Prostate gland (tissue), 2 donors: Measurements from ENCODE around the gene PSMF1. TPM values are rescaled to one million over a fixed set of nuclear protein-coding genes. Genes with fewer than 3 reads are reported as not detected.

ENCODE experiments used
- DNase-seq: peaks from one replicate; pipeline ENCODE4 v3.0.0-alpha.2; 2019; ENCODE audit warnings: low spot score
- H3K27ac ChIP-seq, 2 donors: fragments of 200-600 bp; sonication (generic); 2 replicates each; pipeline ENCODE4 v1.5.1; 2017 to 2019
- H3K27me3 ChIP-seq: fragments of 200-600 bp; sonication (generic); replicated peaks from 2 replicates; pipeline ENCODE4 v1.5.1; 2019; ENCODE audit not compliant: insufficient read depth
- H3K36me3 ChIP-seq, 2 donors: fragments of 200-600 bp; sonication (generic); 1 replicate in 1 of 2; 2 replicates in 1 of 2; pipeline versions ENCODE4 v1.5.1 to v1.8.1; 2017 to 2019
- H3K4me1 ChIP-seq: fragments of 200-600 bp; sonication (generic); replicated peaks from 2 replicates; pipeline ENCODE4 v1.5.1; 2019
- H3K4me3 ChIP-seq, 2 donors: fragments of 200-600 bp; sonication (generic); 2 replicates each; pipeline ENCODE4 v1.5.1; 2017 to 2019
- H3K9me3 ChIP-seq: fragments of 200-600 bp; sonication (generic); 2 replicates; pipeline ENCODE4 v1.5.1; 2017
- CTCF ChIP-seq, 4 experiments: fragments of 200-600 bp in 2 of 4; fragments of 450-650 bp in 2 of 4; sonication (generic) in 2 of 4; IDR thresholded peaks; 1 replicate in 3 of 4; 2 replicates in 1 of 4; pipeline ENCODE4 v1.5.1; 2016 to 2019; ENCODE audit warnings: antibody characterized with exemption in 4 of 4, mild to moderate bottlenecking in 2 of 4, moderate library complexity in 2 of 4
- POLR2A ChIP-seq: fragments of 450-650 bp; IDR thresholded peaks from one replicate; pipeline ENCODE4 v1.6.1; 2016; ENCODE audit warnings: antibody characterized with exemption, mild to moderate bottlenecking
- POLR2AphosphoS5 ChIP-seq: sonication (generic); formaldehyde crosslinking; IDR thresholded peaks from one replicate; pipeline ENCODE4 v1.6.1; 2017; ENCODE audit warnings: antibody characterized with exemption
- WGBS: methylation state at CpG from one replicate; pipeline ENCODE4 v1.1.5; 2018; 5-methylcytosine and 5-hydroxymethylcytosine counted together
- intact Hi-C: fragments of 100-400 bp; cut with DNase I; formaldehyde crosslinking; loops from one replicate; pipeline ENCODE4 v1.14.2; 2022
- total RNA-seq, 2 donors: library from RNA; depleted of rRNA; stranded (reverse); fragments of >200 nt; gene quantifications; one replicate each; pipeline ENCODE4 v1.1.0, GENCODE V29; 2016

Gene PSMF1
- total RNA-seq, 2 donors from 2014 or later = 76.8 to 282 TPM

- no peak for DNase-seq
- intact Hi-C loops = no loop called here
- H3K27me3 ChIP-seq = no peaks in the 10 kb centered on the region
- TF ChIP-seq CTCF (IDR thresholded peaks at IDR 0.05) = no peak
- no peak for TF ChIP-seq POLR2A
- no peak for TF ChIP-seq POLR2AphosphoS5
- WGBS = 97% methylated on average over 3 of the region's 3 CpGs
- no peak overlapping the region for H3K4me3 ChIP-seq
- H3K36me3 ChIP-seq = no peaks in the 10 kb centered on the region
- no peaks in the 10 kb centered on the region for H3K4me1 ChIP-seq
- no peak overlapping the region for H3K27ac ChIP-seq
- no peaks in the 10 kb centered on the region for H3K9me3 ChIP-seq
These were observed 72.4 kb downstream of the PSMF1 start for GRCh38 chr20:1190847-1191246.

GRCh38 chr20:1191299-1191698 is 72.9 kb downstream of the PSMF1 start:
- no peak for DNase-seq
- no peaks in the 10 kb centered on the region for H3K9me3 ChIP-seq
- intact Hi-C loops = no loop called here
- 73% methylated on average over 3 of the region's 3 CpGs for WGBS
- H3K4me3 ChIP-seq = no peak overlapping the region
- no peak for TF ChIP-seq POLR2AphosphoS5
- TF ChIP-seq POLR2A = no peak
- no peak for TF ChIP-seq CTCF (IDR thresholded peaks at IDR 0.05)
- no peaks in the 10 kb centered on the region for H3K36me3 ChIP-seq
- H3K27ac ChIP-seq = no peak overlapping the region
- no peaks in the 10 kb centered on the region for H3K4me1 ChIP-seq
- no peaks in the 10 kb centered on the region for H3K27me3 ChIP-seq

DNA sequence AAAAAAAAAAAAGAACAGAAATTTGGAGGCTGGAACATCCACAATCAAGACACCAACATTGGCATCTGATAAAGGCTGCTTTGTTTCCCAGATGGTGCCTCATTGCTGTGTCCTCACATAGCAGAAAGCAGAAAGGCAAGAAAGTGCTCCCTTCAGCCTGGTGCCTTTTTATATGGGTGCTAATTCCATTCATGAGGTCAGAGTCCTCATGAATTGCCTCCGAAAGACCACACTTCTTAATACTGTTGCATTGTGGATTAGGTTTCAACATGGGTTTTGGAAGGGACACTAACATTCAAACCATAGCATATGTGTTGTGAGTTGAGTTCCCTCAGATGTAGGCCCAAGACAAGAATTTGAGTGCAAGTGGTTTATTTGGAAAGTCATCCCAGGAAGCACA is 76.8 kb downstream of the PSMF1 start:
- H3K4me3 ChIP-seq = no peak overlapping the region
- no peaks in the 10 kb centered on the region for H3K4me1 ChIP-seq
- H3K9me3 ChIP-seq = no peaks in the 10 kb centered on the region
- intact Hi-C loops = no loop called here
- DNase-seq = no peak
- no peaks in the 10 kb centered on the region for H3K27me3 ChIP-seq
- H3K36me3 ChIP-seq = no peaks in the 10 kb centered on the region
- no peak overlapping the region for H3K27ac ChIP-seq
- TF ChIP-seq POLR2AphosphoS5 (no peak), POLR2A (no peak), CTCF (IDR thresholded peaks at IDR 0.05) (no peak)
- WGBS = 65% methylated on average over 1 of the region's 1 CpG

- H3K9me3 ChIP-seq = no peaks in the 10 kb centered on the region
- TF ChIP-seq CTCF (IDR thresholded peaks at IDR 0.05) = no peak
- no peak for TF ChIP-seq POLR2AphosphoS5
- no peak for TF ChIP-seq POLR2A
- no peaks in the 10 kb centered on the region for H3K4me1 ChIP-seq
- no peak overlapping the region for H3K4me3 ChIP-seq
- H3K27ac ChIP-seq = no peak overlapping the region
- H3K36me3 ChIP-seq = no peaks in the 10 kb centered on the region
- H3K27me3 ChIP-seq = no peaks in the 10 kb centered on the region
- intact Hi-C loops = no loop called here
- no peak for DNase-seq
- WGBS = 85% methylated on average over 2 of the region's 2 CpGs
These were observed 78.2 kb downstream of the PSMF1 start for GRCh38 chr20:1196634-1197033.

DNA sequence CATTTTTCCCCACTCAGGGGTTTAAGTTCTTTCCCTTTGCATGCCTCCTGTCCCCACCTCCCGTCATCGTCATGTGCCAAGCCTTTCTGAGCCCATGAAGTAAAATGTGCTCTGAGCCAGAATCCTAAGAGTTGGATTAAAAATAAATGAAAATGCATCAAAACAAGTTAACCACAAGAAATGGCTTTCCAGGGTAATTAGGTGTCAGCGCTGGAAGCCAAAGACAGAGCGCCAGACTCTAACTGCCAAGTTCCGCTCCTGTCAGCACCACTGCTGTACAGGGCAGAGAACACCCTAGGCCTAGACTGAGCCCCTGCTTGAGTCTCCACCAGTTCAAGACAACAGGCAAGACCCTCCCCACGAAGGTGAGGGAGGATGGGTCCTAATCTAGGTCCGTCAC is 79.4 kb downstream of the PSMF1 start:
- WGBS = 79% methylated on average over 7 of the region's 7 CpGs
- Histone ChIP-seq H3K4me3 (no peak overlapping the region), H3K27ac (no peak overlapping the region), H3K27me3 (no peaks in the 10 kb centered on the region), H3K9me3 (no peaks in the 10 kb centered on the region), H3K36me3 (no peaks in the 10 kb centered on the region), H3K4me1 (no peaks in the 10 kb centered on the region)
- intact Hi-C loops = no loop called here
- TF ChIP-seq POLR2A (no peak), CTCF (IDR thresholded peaks at IDR 0.05) (no peak), POLR2AphosphoS5 (no peak)
- no peak for DNase-seq
